Sigmoid colon (tissue), 7 donors: ENCODE data around the gene NAV1. TPM values are rescaled to one million over a fixed set of nuclear protein-coding genes. Genes with fewer than 3 reads are reported as not detected.

Source experiments
- DNase-seq: peaks from one replicate; pipeline ENCODE4 v3.0.0-alpha.2; 2019
- H3K27ac ChIP-seq, 4 donors: fragments of 200-600 bp; sonication (generic); one replicate each; pipeline ENCODE4 v1.5.1; 2016 to 2019; ENCODE audit warnings: mild to moderate bottlenecking in 1 of 4
- H3K27me3 ChIP-seq, 3 donors: fragments of 200-600 bp; sonication (generic); one replicate each; pipeline ENCODE4 v1.5.1; 2019; ENCODE audit warnings: mild to moderate bottlenecking in 1 of 3
- H3K36me3 ChIP-seq, 4 donors: fragments of 200-600 bp; sonication (generic); one replicate each; pipeline ENCODE4 v1.5.1; 2016 to 2019
- H3K4me1 ChIP-seq, 4 donors: fragments of 200-600 bp; sonication (generic); one replicate each; pipeline ENCODE4 v1.5.1; 2017 to 2019
- H3K4me3 ChIP-seq, 4 donors: fragments of 200-600 bp; sonication (generic); one replicate each; pipeline ENCODE4 v1.5.1; 2017 to 2019; ENCODE audit warnings: mild to moderate bottlenecking in 2 of 4, moderate library complexity in 1 of 4
- H3K9me3 ChIP-seq, 4 donors: fragments of 200-600 bp in 3 of 4; sonication (generic) in 3 of 4; one replicate each; pipeline versions ENCODE4 v1.5.1 to v1.6.1; 2013 to 2019
- CTCF ChIP-seq, 4 experiments: fragments of 450-650 bp in 3 of 4; fragments of 200-600 bp in 1 of 4; IDR thresholded peaks; one replicate each; pipeline ENCODE4 v1.5.1; 2016 to 2019; ENCODE audit warnings: antibody characterized with exemption in 4 of 4, mild to moderate bottlenecking in 3 of 4, moderate library complexity in 2 of 4
- EP300 ChIP-seq, 4 donors: sonication (generic); formaldehyde crosslinking; IDR thresholded peaks; one replicate each; pipeline ENCODE4 v1.6.1; 2017; ENCODE audit warnings: antibody characterized with exemption in 4 of 4
- POLR2A ChIP-seq, 2 donors: fragments of 450-650 bp; IDR thresholded peaks; one replicate each; pipeline ENCODE4 v1.6.1; 2016; ENCODE audit warnings: antibody characterized with exemption in 2 of 2, mild to moderate bottlenecking in 2 of 2, moderate library complexity in 2 of 2
- POLR2AphosphoS5 ChIP-seq, 4 donors: sonication (generic); formaldehyde crosslinking; IDR thresholded peaks; one replicate each; pipeline ENCODE4 v1.6.1; 2017; ENCODE audit warnings: antibody characterized with exemption in 4 of 4
- WGBS, 2 donors: extraction: QIAGEN DNeasy Blood & Tissue Kit; methylation state at CpG; one replicate each; pipeline ENCODE4 v1.1.7; 2013; 5-methylcytosine and 5-hydroxymethylcytosine counted together
- intact Hi-C: fragments of 100-400 bp; cut with DNase I; formaldehyde crosslinking; loops from one replicate; pipeline ENCODE4 v1.15.1; 2023
- polyA plus RNA-seq, 3 donors: library from polyadenylated mRNA; stranded (reverse); fragments of 200-250 nt; gene quantifications; one replicate each; pipeline ENCODE4 v1.2.3, GENCODE V29; 2013
- total RNA-seq, 4 donors: library from RNA; depleted of rRNA; stranded (reverse); fragments of >200 nt; gene quantifications; one replicate each; pipeline ENCODE4 v1.1.0, GENCODE V29; 2016
- donor health status: healthy with polysubstance abuse.
- donor health status: Bipolar disorder and iron deficiency.
- donor health status: healthy.

NAV1 gene, protein sequence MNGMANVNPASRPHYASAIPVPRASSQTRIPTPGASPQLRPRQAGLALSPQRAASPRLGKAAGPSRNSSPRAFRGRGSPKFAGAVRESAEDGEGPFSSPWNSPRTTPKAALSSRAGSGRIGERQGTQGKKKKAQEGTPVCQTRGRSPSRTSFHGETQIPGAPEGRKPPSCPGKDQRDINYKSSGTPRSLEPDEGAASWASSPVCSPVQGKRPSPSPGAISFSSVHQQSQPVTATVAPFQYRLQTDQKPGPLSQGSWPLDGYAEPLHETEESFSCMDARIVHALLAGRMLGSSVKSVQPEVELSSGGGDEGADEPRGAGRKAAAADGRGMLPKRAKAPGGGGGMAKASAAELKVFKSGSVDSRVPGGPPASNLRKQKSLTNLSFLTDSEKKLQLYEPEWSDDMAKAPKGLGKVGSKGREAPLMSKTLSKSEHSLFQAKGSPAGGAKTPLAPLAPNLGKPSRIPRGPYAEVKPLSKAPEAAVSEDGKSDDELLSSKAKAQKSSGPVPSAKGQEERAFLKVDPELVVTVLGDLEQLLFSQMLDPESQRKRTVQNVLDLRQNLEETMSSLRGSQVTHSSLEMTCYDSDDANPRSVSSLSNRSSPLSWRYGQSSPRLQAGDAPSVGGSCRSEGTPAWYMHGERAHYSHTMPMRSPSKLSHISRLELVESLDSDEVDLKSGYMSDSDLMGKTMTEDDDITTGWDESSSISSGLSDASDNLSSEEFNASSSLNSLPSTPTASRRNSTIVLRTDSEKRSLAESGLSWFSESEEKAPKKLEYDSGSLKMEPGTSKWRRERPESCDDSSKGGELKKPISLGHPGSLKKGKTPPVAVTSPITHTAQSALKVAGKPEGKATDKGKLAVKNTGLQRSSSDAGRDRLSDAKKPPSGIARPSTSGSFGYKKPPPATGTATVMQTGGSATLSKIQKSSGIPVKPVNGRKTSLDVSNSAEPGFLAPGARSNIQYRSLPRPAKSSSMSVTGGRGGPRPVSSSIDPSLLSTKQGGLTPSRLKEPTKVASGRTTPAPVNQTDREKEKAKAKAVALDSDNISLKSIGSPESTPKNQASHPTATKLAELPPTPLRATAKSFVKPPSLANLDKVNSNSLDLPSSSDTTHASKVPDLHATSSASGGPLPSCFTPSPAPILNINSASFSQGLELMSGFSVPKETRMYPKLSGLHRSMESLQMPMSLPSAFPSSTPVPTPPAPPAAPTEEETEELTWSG (N-terminal part only)
- total RNA-seq = 10 to 100 TPM; 17.1 to 44.9 (median 20.9) TPM
- polyA plus RNA-seq = 1 to 10 TPM; 1.8 to 8.2 (median 3.0) TPM

DNA sequence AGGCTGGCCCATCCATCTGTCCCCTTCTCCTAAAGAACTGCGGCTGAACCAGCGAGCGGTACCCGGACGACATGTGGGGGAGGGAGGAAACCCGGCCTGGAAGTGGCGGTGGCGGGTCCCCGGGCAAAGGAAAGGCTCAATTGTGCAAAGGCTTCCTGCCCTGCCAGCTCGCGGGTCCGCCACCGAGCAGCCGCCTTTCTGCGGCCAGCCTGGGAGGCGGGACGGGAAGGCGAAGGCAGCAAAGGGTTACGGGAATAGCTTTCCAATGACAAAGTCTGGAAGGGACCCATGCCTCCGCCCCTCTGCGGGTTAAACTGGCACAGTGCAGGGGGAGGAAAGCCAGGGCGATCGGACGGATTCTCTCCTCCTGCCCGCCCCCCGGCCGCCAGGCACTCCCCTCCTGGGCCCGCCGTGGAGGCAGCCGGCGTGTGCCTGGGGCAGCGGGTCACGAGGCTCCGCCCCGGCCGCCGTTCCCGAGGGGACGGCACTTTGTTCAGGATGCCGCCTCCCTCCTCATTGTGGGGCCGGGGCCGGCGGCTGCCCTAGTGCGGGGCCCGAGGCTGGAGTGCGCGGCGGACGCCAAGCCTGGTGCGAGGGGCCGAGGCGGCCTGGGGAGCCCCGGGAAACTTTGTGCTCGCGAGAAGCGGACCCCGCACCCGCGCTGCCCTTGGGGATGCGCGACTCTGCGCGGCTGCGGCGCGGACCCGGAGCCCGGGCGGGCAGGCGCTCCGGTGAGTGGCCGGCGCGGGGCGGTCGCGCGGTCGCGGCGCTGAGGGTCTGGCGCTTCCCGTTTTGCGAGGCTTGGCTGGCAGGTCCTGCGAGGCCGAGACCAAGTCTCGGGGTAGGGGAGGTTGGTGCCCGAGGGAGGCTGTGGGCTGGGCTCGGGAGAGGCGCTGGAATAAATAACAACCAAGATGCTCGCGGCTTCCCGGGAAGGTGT, at the start of gene NAV1:
TSS of gene NAV1 (plus strand) at position 516 of the 940 bp plus-strand sequence. CDS start 83,758 bp downstream, outside the sequence.
- WGBS, 2 donors = 0 to 1% methylated on average over 93 of the region's 93 CpGs
- Histone ChIP-seq H3K4me3 (peak within 1 kb of the TSS; percentile 63 to 86 (median 72)), H3K27ac (peak within 1 kb of the TSS; percentile 87 to 95 (median 90)), H3K27me3 (no peaks in the 10 kb centered on the region), H3K36me3 (no peaks in the 10 kb centered on the region), H3K9me3 (no peaks in the 10 kb centered on the region), H3K4me1 (peaks cover 0 to 89% (median 69%) of the 10 kb centered on the region in 4 donors)
- TF ChIP-seq EP300 (IDR thresholded peaks at IDR 0.05) = no peak
- peak; percentile 45 to 52 for TF ChIP-seq POLR2A (IDR thresholded peaks at IDR 0.05)
- peak; percentile 47 to 84 (median 77) for TF ChIP-seq POLR2AphosphoS5 (IDR thresholded peaks at IDR 0.05)
- TF ChIP-seq CTCF (IDR thresholded peaks at IDR 0.05) = no peak
- peak; percentile 92 for DNase-seq
- intact Hi-C loops = no loop called here

DNA sequence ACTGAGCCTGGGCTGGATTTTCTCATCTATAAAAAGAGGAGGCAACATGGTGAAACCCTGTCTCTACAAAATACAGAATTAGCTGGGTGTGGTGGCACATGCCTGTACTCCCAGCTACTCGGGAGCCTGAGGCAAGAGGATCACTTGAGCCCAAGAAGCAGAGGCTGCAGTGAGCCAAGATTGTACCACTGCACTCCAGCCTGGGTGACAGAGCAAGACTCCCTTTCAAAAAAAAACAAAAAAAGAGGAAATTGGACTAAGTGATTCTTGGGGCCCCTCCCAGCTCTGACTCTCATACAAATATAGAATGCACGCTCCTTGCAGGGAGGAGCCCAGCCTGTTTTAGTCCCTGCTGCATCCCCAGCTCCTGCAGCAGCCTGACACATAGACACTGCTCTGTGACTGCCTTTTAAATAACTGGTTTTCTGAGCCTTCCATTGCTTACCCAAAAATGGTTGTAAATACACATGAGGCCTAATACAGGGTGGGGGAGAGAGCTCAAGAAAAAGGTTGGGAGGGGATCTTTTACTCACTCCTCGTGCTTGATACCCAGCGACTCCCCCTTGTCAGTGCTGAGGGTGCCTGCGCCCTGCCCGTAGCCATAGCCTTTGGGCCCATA, 49.2 kb upstream of the NAV1 start:
- no peak overlapping the region for H3K4me3 ChIP-seq
- intact Hi-C loops = no loop called here
- peaks cover 71 to 95% (median 80%) of the 10 kb centered on the region in 4 donors for H3K36me3 ChIP-seq
- H3K9me3 ChIP-seq = no peaks in the 10 kb centered on the region
- H3K27ac ChIP-seq = peak overlapping the region; percentile 92 to 98 (median 96)
- TF ChIP-seq CTCF (IDR thresholded peaks at IDR 0.05) = no peak
- TF ChIP-seq POLR2AphosphoS5 (IDR thresholded peaks at IDR 0.05) = peak; percentile 23 to 73 (median 59)
- no peak for DNase-seq
- no peaks in the 10 kb centered on the region for H3K27me3 ChIP-seq
- peaks cover 0 to 100% (median 98%) of the 10 kb centered on the region in 4 donors for H3K4me1 ChIP-seq
- 85 to 88% methylated on average over 6 of the region's 6 CpGs for WGBS, 2 donors

GRCh38 chr1:201490708-201491131, 48.2 kb upstream of the NAV1 start:
- peak; percentile 73 for DNase-seq
- Histone ChIP-seq H3K27me3 (no peaks in the 10 kb centered on the region), H3K4me1 (peaks cover 0 to 100% (median 99%) of the 10 kb centered on the region in 4 donors), H3K9me3 (no peaks in the 10 kb centered on the region), H3K27ac (peak overlapping the region; percentile 92 to 98 (median 96)), H3K36me3 (peaks cover 71 to 95% (median 81%) of the 10 kb centered on the region in 4 donors), H3K4me3 (no peak overlapping the region)
- intact Hi-C loops = no loop called here
- TF ChIP-seq POLR2AphosphoS5 (IDR thresholded peaks at IDR 0.05) = peak; percentile 23 to 79 (median 66)
- TF ChIP-seq EP300 (IDR thresholded peaks at IDR 0.05) = no peak
- WGBS, 2 donors = 53 to 67% methylated on average over 3 of the region's 3 CpGs

- Histone ChIP-seq H3K4me1 (peaks cover 0 to 100% (median 99%) of the 10 kb centered on the region in 4 donors), H3K27me3 (no peaks in the 10 kb centered on the region), H3K36me3 (peaks cover 60 to 85% (median 69%) of the 10 kb centered on the region in 4 donors), H3K27ac (peak overlapping the region; percentile 92 to 98 (median 96)), H3K4me3 (no peak overlapping the region), H3K9me3 (no peaks in the 10 kb centered on the region)
- TF ChIP-seq POLR2AphosphoS5 (IDR thresholded peaks at IDR 0.05) (peak; percentile 51 to 70 (median 63)), CTCF (IDR thresholded peaks at IDR 0.05) (no peak)
- DNase-seq = peak; percentile 79
- intact Hi-C loops = no loop called here
- WGBS, 2 donors = 81 to 87% methylated on average over 3 of the region's 3 CpGs
These were observed 46.9 kb upstream of the NAV1 start for GRCh38 chr1:201491896-201492511.
